HG03045 (cell line): ENCODE results near the gene ZNF512B.
"Not testable (repeated sequence)": the region's sequence is repeated elsewhere in the genome, so short reads cannot be mapped to it uniquely, and the experiment has no call there.

ENCODE experiments used
- ATAC-seq: cut with Tn5 transposase; IDR thresholded peaks from one replicate; pipeline ENCODE4 v1.9.1; 2021; ENCODE audit warnings: mild to moderate bottlenecking, moderate library complexity; ENCODE audit not compliant: unreplicated experiment

The ZNF512B gene

GRCh38 chr20:63937596-63937995 lies 32.1 kb downstream of the ZNF512B start:
- no peak for ATAC-seq

- ATAC-seq = no peak
These were observed 34.3 kb downstream of the ZNF512B start for GRCh38 chr20:63935447-63935846.

- no peak for ATAC-seq
These were observed 35.3 kb downstream of the ZNF512B start for GRCh38 chr20:63934271-63935068.

GRCh38 chr20:63933646-63934045 lies 36.1 kb downstream of the ZNF512B start:
- ATAC-seq = no peak

GRCh38 chr20:63932606-63933160 lies 37.0 kb downstream of the ZNF512B start:
- ATAC-seq = no peak

- no peak for ATAC-seq
These were observed 38.0 kb downstream of the ZNF512B start for GRCh38 chr20:63931735-63932134.

DNA sequence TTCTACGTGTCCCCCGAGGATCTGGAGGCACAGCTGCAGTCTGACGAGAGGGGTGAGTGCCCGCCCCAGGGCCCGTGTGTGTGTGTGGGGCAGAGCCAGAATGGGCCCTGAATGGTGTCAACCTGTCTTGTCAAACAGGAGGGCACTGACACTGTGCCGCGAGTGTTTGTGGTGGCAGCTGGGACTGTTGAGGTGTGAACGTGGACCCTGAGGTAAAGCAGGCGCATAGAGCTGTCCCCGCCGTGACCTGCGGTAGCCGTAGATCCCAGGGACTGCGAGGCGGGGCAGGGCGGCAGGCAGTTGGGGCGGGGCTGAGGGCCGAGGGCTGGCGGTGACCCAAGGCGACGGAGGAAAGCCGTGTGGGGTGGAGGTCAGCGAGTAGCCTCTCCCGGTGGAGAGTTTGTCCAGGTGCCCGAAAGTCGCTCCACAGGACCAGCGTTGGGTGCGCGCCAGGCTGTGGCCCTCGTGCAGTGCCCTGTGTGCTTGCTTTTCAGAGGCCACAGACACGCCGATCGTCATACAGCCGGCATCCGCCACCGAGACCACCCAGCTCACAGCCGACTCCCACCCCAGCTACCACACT lies 38.7 kb downstream of the ZNF512B start:
- ATAC-seq = no peak

- not testable (repeated sequence) for ATAC-seq
These were observed 40.3 kb downstream of the ZNF512B start for GRCh38 chr20:63929473-63929883.

- ATAC-seq = no peak
These were observed 40.7 kb downstream of the ZNF512B start for GRCh38 chr20:63929071-63929470.

DNA sequence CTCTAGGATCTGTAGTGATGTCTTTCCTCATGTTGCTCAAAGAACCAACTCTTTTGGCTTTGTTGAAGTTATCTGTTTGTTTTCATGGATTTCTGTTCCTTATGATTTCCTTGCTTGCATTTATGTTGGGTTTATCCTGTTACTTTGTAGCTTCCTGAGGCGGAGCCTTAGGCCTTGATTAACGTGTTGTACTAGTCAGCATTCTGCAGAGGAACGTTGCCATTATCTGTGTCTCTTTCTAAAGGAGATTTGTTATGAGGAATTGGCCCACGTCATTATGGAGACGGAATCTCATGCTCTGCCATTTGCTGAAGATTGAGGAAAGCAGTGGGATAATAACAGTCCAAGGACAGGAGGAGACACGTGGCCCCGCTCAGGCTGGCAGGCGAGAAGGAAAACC lies 43.4 kb downstream of the ZNF512B start:
- no peak for ATAC-seq

DNA sequence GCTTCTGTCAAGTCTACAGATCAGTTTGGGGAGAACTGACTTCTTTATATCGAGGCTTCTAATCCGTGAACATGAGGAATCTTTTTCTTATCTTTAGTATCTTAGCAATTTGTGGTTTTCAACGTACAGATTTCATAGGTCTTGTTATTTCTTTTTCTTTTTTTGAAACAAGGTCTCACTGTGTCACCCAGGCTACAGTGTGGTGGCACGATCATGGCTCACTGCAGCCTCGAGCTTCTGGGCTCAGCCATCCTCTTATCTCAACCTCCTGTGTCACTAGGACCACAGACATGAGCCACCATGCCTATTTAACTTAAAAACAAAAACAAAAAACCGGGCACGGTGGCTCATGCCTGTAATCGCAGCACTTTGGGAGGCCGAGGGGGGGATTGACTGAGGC lies 45.5 kb downstream of the ZNF512B start:
- ATAC-seq = no peak

GRCh38 chr20:63923651-63924050 lies 46.1 kb downstream of the ZNF512B start:
- ATAC-seq = no peak

DNA sequence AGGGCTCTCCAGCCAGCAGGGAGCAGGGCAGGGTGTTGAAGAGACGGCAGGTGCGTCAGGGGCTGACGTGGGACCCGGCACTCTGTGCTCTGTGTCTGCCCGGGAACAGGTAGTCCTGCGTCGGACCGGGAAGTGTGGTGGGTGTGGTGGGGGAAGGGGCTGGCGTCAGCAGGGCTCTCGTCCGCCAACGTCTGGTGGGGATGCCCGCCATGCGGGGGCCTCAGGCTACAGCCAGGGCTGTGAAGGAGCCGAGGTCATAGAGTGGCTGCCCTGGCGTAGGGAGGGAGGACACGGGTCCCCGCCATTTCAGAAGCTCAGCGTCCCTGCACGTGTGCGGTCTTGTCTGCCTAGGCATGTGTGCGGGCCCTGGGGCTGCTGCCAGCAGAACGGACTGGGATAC lies 49.5 kb downstream of the ZNF512B start:
- ATAC-seq = no peak

GRCh38 chr20:63919130-63919529 lies 50.6 kb downstream of the ZNF512B start:
- ATAC-seq = no peak

DNA sequence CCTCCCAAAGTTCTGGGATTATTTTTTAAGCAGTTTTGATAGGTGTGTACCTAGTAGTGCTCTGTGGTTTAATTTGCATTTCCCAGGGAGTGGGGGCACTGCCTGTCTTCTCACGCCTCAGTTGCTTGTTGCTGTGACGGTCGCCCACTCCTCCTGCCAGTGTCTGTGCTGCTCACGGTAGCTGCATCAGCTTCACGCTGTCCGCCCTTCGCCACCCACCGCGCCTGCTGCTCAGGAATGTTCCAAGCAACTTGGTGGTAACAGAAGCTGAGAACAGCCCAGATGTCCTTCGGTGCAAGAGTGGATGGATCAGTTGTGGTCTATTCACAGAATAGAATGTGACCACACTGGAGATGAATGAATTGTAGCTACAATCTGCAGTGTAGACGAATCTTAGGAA lies 51.9 kb downstream of the ZNF512B start:
- ATAC-seq = no peak

DNA sequence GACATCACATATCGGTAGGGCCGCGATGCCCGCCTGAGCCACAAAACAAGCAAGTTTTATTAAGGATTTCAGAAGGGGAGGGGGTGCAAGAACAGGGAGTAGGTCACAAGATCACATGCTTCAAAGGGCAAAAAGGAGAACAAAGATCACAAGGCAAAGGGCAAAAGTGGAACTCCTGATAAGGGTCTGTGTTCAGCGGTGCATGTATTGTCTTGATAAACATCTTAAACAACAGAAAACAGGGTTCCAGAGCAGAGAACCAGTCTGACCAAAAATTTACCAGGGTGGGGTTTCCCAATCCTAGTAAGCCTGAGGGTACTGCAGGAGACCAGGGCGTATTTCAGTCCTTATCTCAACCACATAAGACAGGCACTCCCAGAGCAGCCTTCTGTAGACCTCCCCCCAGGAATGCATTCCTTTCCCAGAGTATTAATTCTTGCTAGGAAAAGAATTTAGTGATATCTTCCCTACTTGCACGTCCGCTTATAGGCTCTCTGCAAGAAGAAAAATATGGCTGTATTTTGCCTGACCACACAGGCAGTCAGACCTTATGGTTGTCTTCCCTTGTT lies 53.3 kb downstream of the ZNF512B start:
- ATAC-seq = not testable (repeated sequence)

DNA sequence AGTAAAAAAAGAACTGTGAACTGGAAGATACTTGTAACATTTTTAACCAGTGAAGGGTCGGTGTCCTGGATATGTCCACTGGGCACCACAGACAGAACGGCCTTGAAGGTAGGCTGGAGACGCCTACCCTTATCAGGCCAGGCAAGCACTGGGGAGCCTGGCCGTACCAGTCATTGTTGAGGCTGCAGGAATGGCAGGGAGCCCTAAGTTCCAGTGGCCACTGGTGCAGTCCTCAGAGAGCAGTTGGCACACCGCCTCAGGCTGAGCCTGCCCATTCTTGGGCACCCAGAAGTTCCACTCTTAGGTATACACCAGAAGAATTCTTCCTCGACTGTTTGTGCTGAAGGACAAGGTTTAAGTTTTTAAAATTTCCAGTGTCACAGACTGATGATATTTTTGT lies 54.3 kb downstream of the ZNF512B start:
- no peak for ATAC-seq

DNA sequence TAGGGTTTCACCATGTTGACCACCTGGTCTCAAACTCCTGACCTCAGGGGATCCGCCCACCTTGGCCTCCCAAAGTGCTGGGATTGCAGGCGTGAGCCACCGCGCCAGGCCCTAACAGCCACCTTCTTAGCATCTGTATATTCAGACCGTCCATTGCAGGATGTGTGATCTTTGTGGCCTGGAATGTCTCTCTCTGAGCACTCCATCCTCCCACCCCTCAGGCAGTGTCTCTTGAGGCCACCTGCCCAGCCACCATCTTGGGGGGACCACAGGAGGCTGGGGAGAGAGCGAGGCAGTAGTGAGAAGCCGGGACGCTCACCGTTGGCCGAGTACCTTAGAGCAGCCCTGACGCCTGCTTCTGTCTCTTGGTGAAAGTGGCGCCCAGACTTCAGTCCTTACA lies 56.0 kb downstream of the ZNF512B start:
- ATAC-seq = no peak

DNA sequence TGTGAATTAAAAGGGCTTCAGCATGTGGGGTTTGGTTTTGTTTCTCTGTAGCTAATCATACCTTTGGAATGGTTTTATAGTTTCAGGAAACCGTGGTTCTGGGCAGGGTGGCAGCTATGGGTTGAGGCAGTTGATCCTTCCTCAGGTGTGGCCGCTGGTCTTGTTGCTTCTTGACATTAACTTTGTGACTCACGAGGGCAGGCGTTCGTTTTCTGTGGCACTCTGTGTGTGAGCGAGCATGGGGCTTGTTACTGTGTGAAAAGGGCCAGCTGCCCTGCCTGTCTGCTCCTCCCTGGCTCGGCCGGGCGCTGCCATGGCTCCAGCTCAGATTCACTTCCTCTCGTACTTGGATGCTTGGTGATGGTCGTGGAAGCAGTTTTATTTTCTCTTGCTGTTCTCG lies 58.6 kb downstream of the ZNF512B start:
- ATAC-seq = no peak

- ATAC-seq = no peak
These were observed 61.6 kb downstream of the ZNF512B start for GRCh38 chr20:63908008-63908682.
